Keratinocyte (primary cell): ENCODE data around the gene EDA. TPM values are rescaled to one million over a fixed set of nuclear protein-coding genes. Genes with fewer than 3 reads are reported as not detected.

ENCODE experiments used
- DNase-seq: peaks from one replicate; pipeline ENCODE4 v3.0.0-alpha.2; 2011; ENCODE audit warnings: low read depth, missing footprints, low spot score
- FAIRE-seq: peaks from 2 replicates; lab custom pipeline; 2011; peaks lifted over from hg19 to GRCh38; lab: Jason Lieb, UNC
- H2AFZ ChIP-seq: 2 replicates; pipeline ENCODE4 v1.6.0; 2012; ENCODE audit warnings: low read length, control low read depth, inconsistent platforms; ENCODE audit not compliant: control insufficient read depth
- H3K27ac ChIP-seq: 2 replicates; pipeline ENCODE4 v1.5.1; 2011; ENCODE audit warnings: low read length; ENCODE audit not compliant: control insufficient read depth, insufficient read depth
- H3K27me3 ChIP-seq: 3 replicates; pipeline ENCODE4 v1.6.0; 2011; ENCODE audit warnings: low read length; ENCODE audit not compliant: control insufficient read depth, insufficient read depth; ENCODE audit errors: extremely low read depth
- H3K36me3 ChIP-seq, 2 experiments: 2 replicates in 1 of 2; 3 replicates in 1 of 2; pipeline ENCODE4 v1.5.1; 2011; ENCODE audit warnings: low read length in 2 of 2, mild to moderate bottlenecking in 1 of 2; ENCODE audit not compliant: control insufficient read depth in 2 of 2, insufficient read depth in 2 of 2; ENCODE audit errors: extremely low read depth in 1 of 2
- H3K4me1 ChIP-seq: 3 replicates; pipeline ENCODE4 v1.5.1; 2011; ENCODE audit warnings: low read length; ENCODE audit not compliant: control insufficient read depth, insufficient read depth; ENCODE audit errors: extremely low read depth
- H3K4me2 ChIP-seq: 3 replicates; pipeline ENCODE4 v1.6.0; 2011; ENCODE audit warnings: low read depth, low read length; ENCODE audit not compliant: control insufficient read depth, insufficient read depth; ENCODE audit errors: extremely low read depth
- H3K4me3 ChIP-seq, 3 experiments: fragments of 200-600 bp in 1 of 3; sonication (generic) in 1 of 3; 2 replicates in 2 of 3; 3 replicates in 1 of 3; pipeline ENCODE4 v1.5.1; 2011 to 2016; ENCODE audit warnings: low read length in 3 of 3, mild to moderate bottlenecking in 3 of 3, control low read depth in 2 of 3, inconsistent platforms in 1 of 3, low read depth in 1 of 3, mixed read lengths in 1 of 3, mixed run types in 1 of 3, moderate library complexity in 1 of 3; ENCODE audit not compliant: control insufficient read depth in 2 of 3, insufficient read depth in 2 of 3; ENCODE audit errors: extremely low read depth in 1 of 3
- H3K79me2 ChIP-seq: 2 replicates; pipeline ENCODE4 v1.6.0; 2012; ENCODE audit warnings: low read length; ENCODE audit not compliant: control insufficient read depth, insufficient read depth
- H3K9ac ChIP-seq: 3 replicates; pipeline ENCODE4 v1.6.0; 2011; ENCODE audit warnings: low read length; ENCODE audit not compliant: control insufficient read depth, insufficient read depth; ENCODE audit errors: extremely low read depth
- H3K9me1 ChIP-seq: 3 replicates; pipeline ENCODE4 v1.6.0; 2011; ENCODE audit warnings: low read length; ENCODE audit not compliant: control insufficient read depth, insufficient read depth; ENCODE audit errors: extremely low read depth
- H3K9me3 ChIP-seq: 2 replicates; pipeline ENCODE4 v1.5.1; 2012; ENCODE audit warnings: low read depth, low read length; ENCODE audit not compliant: control insufficient read depth
- H4K20me1 ChIP-seq: 3 replicates; pipeline ENCODE4 v1.6.0; 2011; ENCODE audit warnings: low read length; ENCODE audit not compliant: control insufficient read depth, insufficient read depth; ENCODE audit errors: extremely low read depth
- CTCF ChIP-seq, 3 experiments: IDR thresholded peaks in 1 of 3; conservative IDR thresholded peaks in 1 of 3; optimal IDR thresholded peaks in 1 of 3; 2 replicates in 2 of 3; 3 replicates in 1 of 3; pipeline versions ENCODE3 to v1.5.1; 2011; ENCODE audit warnings: low read length in 3 of 3, mild to moderate bottlenecking in 3 of 3, moderate library complexity in 2 of 3, control low read depth in 1 of 3, inconsistent platforms in 1 of 3; ENCODE audit not compliant: insufficient read depth in 2 of 3; ENCODE audit errors: extremely low read depth in 1 of 3
- EZH2 ChIP-seq: IDR thresholded peaks from one replicate; pipeline ENCODE4 v1.6.1; 2012; ENCODE audit warnings: inconsistent platforms, mild to moderate bottlenecking, low read length, moderate library complexity
- dilution Hi-C: fragments of 300-500 bp; cut with MboI; formaldehyde crosslinking; loops from one replicate; pipeline ENCODE4 v1.7.0; 2020; ENCODE audit warnings: low sequenced_read_pairs; ENCODE audit not compliant: extremely low pct_ligation_motif_present
- polyA plus RNA-seq, 5 experiments: library from polyadenylated mRNA; depleted of rRNA in 3 of 5; stranded (reverse) in 3 of 5; stranded (forward) in 1 of 5; unstranded in 1 of 5; fragments of >200 nt; gene quantifications; 1 replicate in 1 of 5; 2 replicates in 3 of 5; 3 replicates in 1 of 5; pipeline versions ENCODE4 v1.2.1 to v1.2.3, GENCODE V29; 2011 to 2012; ENCODE audit warnings: missing spikeins in 2 of 5, low read depth in 1 of 5, low replicate concordance in 1 of 5

EDA gene
- polyA plus RNA-seq, 1 donor (not counting 4 experiments of a cell fraction or from before 2014, with no cell fraction given) = 0.75 TPM

DNA sequence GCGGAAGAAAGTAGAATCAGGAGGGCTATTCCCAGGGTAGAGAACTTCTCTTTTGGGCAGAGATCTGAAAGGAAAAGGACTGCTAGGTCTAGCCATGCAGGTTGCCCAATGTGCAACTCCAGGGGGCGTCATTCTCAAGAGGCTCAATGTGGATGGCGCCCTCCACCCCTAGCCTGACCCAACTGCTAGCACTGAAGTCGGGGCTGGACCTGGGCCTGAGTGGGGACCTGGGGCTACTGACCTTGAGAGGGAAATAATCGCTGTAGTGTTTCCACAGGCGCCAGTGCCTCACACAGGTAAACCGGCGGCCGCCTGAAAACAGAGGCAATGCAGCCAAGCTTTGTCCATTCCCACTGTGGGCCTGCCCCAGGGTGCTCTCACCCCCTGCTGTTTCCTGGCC, 427.8 kb downstream of the EDA start:
- Histone ChIP-seq H2AFZ (no peak overlapping the region), H3K4me3 (no peak overlapping the region), H3K4me2 (no peak overlapping the region), H4K20me1 (no peaks in the 10 kb centered on the region), H3K27ac (no peak overlapping the region), H3K27me3 (no peaks in the 10 kb centered on the region), H3K9ac (no peak overlapping the region), H3K9me1 (no peaks in the 10 kb centered on the region), H3K36me3 (no peaks in the 10 kb centered on the region), H3K9me3 (no peaks in the 10 kb centered on the region), H3K4me1 (peaks cover 24% of the 10 kb centered on the region), H3K79me2 (no peaks in the 10 kb centered on the region)
- dilution Hi-C loops = no loop called here
- TF ChIP-seq CTCF (optimal IDR thresholded peaks at IDR 0.05 in 1 of 3, IDR thresholded peaks at IDR 0.05 in 1 of 3, conservative IDR thresholded peaks at IDR 0.05 in 1 of 3; ENCODE audit: extremely low read depth in 1 of 3, insufficient read depth in 2 of 3, low read length in 3 of 3) = no peak
- no peak for TF ChIP-seq EZH2
- FAIRE-seq (no peak), DNase-seq (no peak)

- no peak overlapping the region for H3K27ac ChIP-seq
- dilution Hi-C loops = no loop called here
- no peak overlapping the region for H3K4me3 ChIP-seq
- H4K20me1 ChIP-seq = no peaks in the 10 kb centered on the region
- no peak overlapping the region for H2AFZ ChIP-seq
- DNase-seq = no peak
- H3K4me1 ChIP-seq = peaks cover 24% of the 10 kb centered on the region
- H3K27me3 ChIP-seq = no peaks in the 10 kb centered on the region
- no peak overlapping the region for H3K9ac ChIP-seq
- no peak for TF ChIP-seq EZH2
- TF ChIP-seq CTCF (optimal IDR thresholded peaks at IDR 0.05 in 1 of 3, IDR thresholded peaks at IDR 0.05 in 1 of 3, conservative IDR thresholded peaks at IDR 0.05 in 1 of 3; ENCODE audit: extremely low read depth in 1 of 3, insufficient read depth in 2 of 3, low read length in 3 of 3) = no peak
- no peak for FAIRE-seq
- H3K79me2 ChIP-seq = no peaks in the 10 kb centered on the region
- no peak overlapping the region for H3K4me2 ChIP-seq
- H3K36me3 ChIP-seq = no peaks in the 10 kb centered on the region
- H3K9me1 ChIP-seq = no peaks in the 10 kb centered on the region
- H3K9me3 ChIP-seq = no peaks in the 10 kb centered on the region
These were observed 428.8 kb downstream of the EDA start for GRCh38 chrX:70044541-70045245.
